AG10803 (cell line): ENCODE data around the gene LSM2.

Source experiments
- DNase-seq: peaks from one replicate; pipeline ENCODE4 v3.0.0; 2010; ENCODE audit warnings: low read depth
- H3K4me3 ChIP-seq: 2 replicates; pipeline ENCODE4 v1.5.1; 2011; ENCODE audit warnings: mild to moderate bottlenecking, low read length, control low read depth
- CTCF ChIP-seq: conservative IDR thresholded peaks from 2 replicates; pipeline ENCODE4 v1.5.1; 2011; ENCODE audit warnings: mild to moderate bottlenecking, low read length, control low read depth, inconsistent platforms

The LSM2 gene

GRCh38 chr6:31791324-31792089 lies 15.3 kb downstream of the LSM2 start:
- H3K4me3 ChIP-seq, result no peak overlapping the region
- peak; percentile 77 for TF ChIP-seq CTCF
- DNase-seq, result peak; percentile 43

GRCh38 chr6:31785475-31785874 lies 21.3 kb downstream of the LSM2 start:
- DNase-seq, result no peak
- TF ChIP-seq CTCF, result no peak
- H3K4me3 ChIP-seq, result no peak overlapping the region

GRCh38 chr6:31784098-31784925 lies 22.5 kb downstream of the LSM2 start:
- no peak for DNase-seq
- TF ChIP-seq CTCF, result no peak
- H3K4me3 ChIP-seq, result no peak overlapping the region

GRCh38 chr6:31782126-31782855 lies 24.5 kb downstream of the LSM2 start:
- no peak for TF ChIP-seq CTCF
- no peak for DNase-seq
- no peak overlapping the region for H3K4me3 ChIP-seq

GRCh38 chr6:31781244-31782125 lies 25.3 kb downstream of the LSM2 start:
- no peak for TF ChIP-seq CTCF
- H3K4me3 ChIP-seq, result no peak overlapping the region
- DNase-seq, result no peak

- DNase-seq, result no peak
- TF ChIP-seq CTCF, result no peak
- H3K4me3 ChIP-seq, result no peak overlapping the region
These were observed 26.1 kb downstream of the LSM2 start for GRCh38 chr6:31780507-31781243.
